HG03520 (cell line): Measurements from ENCODE around the gene OR10A3.

Source experiments
- ATAC-seq: cut with Tn5 transposase; IDR thresholded peaks from one replicate; pipeline ENCODE4 v1.9.1; 2021; ENCODE audit warnings: mild to moderate bottlenecking, moderate library complexity; ENCODE audit not compliant: unreplicated experiment

The OR10A3 gene

GRCh38 chr11:7941146-7941545 is 362 bp downstream of the OR10A3 start:
- no peak for ATAC-seq

- no peak for ATAC-seq
Measured at GRCh38 chr11:7936615-7937014, 4.9 kb downstream of the OR10A3 start.

GRCh38 chr11:7931168-7931567 is 10.3 kb downstream of the OR10A3 start, which contains the start of gene OR10A6:
TSS of gene OR10A6 (minus strand) at chr11:7931268. CDS start at chr11:7928662, 2,606 bp downstream.
- no peak for ATAC-seq

- ATAC-seq: no peak
Measured at GRCh38 chr11:7927635-7928034, 13.9 kb downstream of the OR10A3 start.

GRCh38 chr11:7924536-7924935 is 17.0 kb downstream of the OR10A3 start:
- no peak for ATAC-seq

GRCh38 chr11:7918141-7918540 is 23.4 kb downstream of the OR10A3 start:
- ATAC-seq: no peak

GRCh38 chr11:7911011-7911410 is 30.5 kb downstream of the OR10A3 start:
- no peak for ATAC-seq

GRCh38 chr11:7910286-7910788 is 31.2 kb downstream of the OR10A3 start:
- ATAC-seq: no peak

GRCh38 chr11:7909585-7910285 is 31.8 kb downstream of the OR10A3 start:
- no peak for ATAC-seq

GRCh38 chr11:7907121-7907520 is 34.4 kb downstream of the OR10A3 start:
- no peak for ATAC-seq

GRCh38 chr11:7906481-7906880 is 35.0 kb downstream of the OR10A3 start:
- no peak for ATAC-seq

- no peak for ATAC-seq
Measured at GRCh38 chr11:7905961-7906429, 35.5 kb downstream of the OR10A3 start.

- no peak for ATAC-seq
Measured at GRCh38 chr11:7905549-7905948, 36.0 kb downstream of the OR10A3 start.

GRCh38 chr11:7904917-7905316 is 36.6 kb downstream of the OR10A3 start:
- ATAC-seq: no peak

- no peak for ATAC-seq
Measured at GRCh38 chr11:7903940-7904339, 37.6 kb downstream of the OR10A3 start.

- no peak for ATAC-seq
Measured at GRCh38 chr11:7901319-7901854, 40.1 kb downstream of the OR10A3 start.

GRCh38 chr11:7900686-7901085 is 40.8 kb downstream of the OR10A3 start:
- no peak for ATAC-seq

- no peak for ATAC-seq
Measured at GRCh38 chr11:7899418-7899817, 42.1 kb downstream of the OR10A3 start.

GRCh38 chr11:7898666-7899283 is 42.7 kb downstream of the OR10A3 start:
- ATAC-seq: no peak

- no peak for ATAC-seq
Measured at GRCh38 chr11:7896009-7896785, 45.3 kb downstream of the OR10A3 start.

- no peak for ATAC-seq
Measured at GRCh38 chr11:7894251-7894650, 47.3 kb downstream of the OR10A3 start.
